Measurements from ENCODE around the gene FGF16.
A peak's percentile ranks its signal among the peaks of the same experiment; 100 is the strongest.

FGF16 gene

DNA sequence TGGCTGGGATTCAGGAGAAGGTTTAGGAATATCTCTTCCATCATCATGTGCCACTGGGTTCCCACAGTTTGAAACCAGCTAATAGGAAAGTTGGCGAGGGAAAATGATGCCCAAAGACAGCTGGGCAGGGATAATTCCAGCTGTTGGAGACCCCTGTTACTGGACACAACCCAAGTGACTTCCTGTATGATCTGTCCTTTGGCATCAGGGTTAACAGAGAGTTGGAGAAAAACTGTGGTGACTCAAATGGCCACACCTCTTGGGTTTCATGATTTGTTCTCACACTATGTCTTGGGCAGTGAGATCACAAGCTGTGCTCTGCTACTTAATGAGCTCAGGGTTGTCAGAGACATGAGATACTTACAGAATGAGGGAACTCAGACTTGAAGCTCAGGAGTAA lies 3.8 kb downstream of the FGF16 start:
- Histone ChIP-seq H3K4me2 (ENCODE audit: low read length) (no peak overlapping the region), H2BK120ac (ENCODE audit: insufficient read depth, low read length, poor library complexity) (no peak overlapping the region), H3K79me2 (ENCODE audit: control insufficient read depth, insufficient read depth, low read length, poor library complexity) (no peaks in the 10 kb centered on the region), H3K9me3 (ENCODE audit: insufficient read depth, low read depth, low read length) (no peaks in the 10 kb centered on the region), H4K91ac (ENCODE audit: low read depth, low read length) (no peak overlapping the region), H3K27me3 (ENCODE audit: insufficient read depth, low read length) (peaks cover 20% of the 10 kb centered on the region), H3K4me3 (ENCODE audit: low read depth, low read length) (no peak overlapping the region), H3K9ac (ENCODE audit: low read length) (no peak overlapping the region), H4K8ac (ENCODE audit: low read depth, low read length) (no peak overlapping the region), H3K79me1 (ENCODE audit: low read length) (no peaks in the 10 kb centered on the region), H4K12ac (ENCODE audit: low read depth, low read length) (no peak overlapping the region), H3K14ac (ENCODE audit: low read length) (no peak overlapping the region), H2BK12ac (ENCODE audit: low read length) (no peak overlapping the region), H2AFZ (ENCODE audit: insufficient read depth, low read length, poor library complexity) (no peak overlapping the region), H2BK5ac (ENCODE audit: low read depth, low read length, poor library complexity) (no peak overlapping the region), H3K4me1 (ENCODE audit: control insufficient read depth in 1 of 2, insufficient read depth in 2 of 2, low read length in 2 of 2) (peaks cover 8 to 9% of the 10 kb centered on the region in 2 experiments), H3K23ac (ENCODE audit: low read length) (no peak overlapping the region), H3K4ac (ENCODE audit: low read depth, low read length) (no peak overlapping the region), H3K36me3 (ENCODE audit: control insufficient read depth in 1 of 2, insufficient read depth in 2 of 2, low read length in 2 of 2) (no peaks in the 10 kb centered on the region), H3K27ac (ENCODE audit: low read depth, low read length) (no peak overlapping the region), H3K18ac (ENCODE audit: low read length) (no peak overlapping the region), H2AK5ac (ENCODE audit: low read length) (no peak overlapping the region)
- no peak for DNase-seq
- no CpG with 5 or more reads among the region's 1 CpG for WGBS (ENCODE audit: extremely low coverage, insufficient coverage, insufficient read length)

DNA sequence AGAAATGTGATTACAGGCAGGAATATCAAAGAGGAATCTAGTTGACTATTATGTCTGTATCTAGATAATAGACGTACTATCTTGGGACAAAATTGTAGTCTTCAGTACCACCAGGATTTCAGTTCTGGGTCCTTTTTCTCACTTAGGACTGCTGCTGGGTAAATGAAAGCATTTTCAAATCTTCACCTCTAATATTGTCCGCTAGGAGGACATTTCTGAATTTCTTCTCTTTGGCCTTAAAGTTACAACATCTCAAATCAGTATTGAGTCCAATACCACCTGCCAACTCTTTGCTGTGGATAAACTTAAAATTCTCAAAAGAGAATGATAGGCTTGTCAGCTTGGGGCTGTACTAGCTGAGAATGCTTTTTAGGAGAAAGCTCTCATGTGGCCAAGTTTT lies 6.0 kb downstream of the FGF16 start:
- Histone ChIP-seq H2BK5ac (ENCODE audit: low read depth, low read length, poor library complexity) (no peak overlapping the region), H3K27ac (ENCODE audit: low read depth, low read length) (no peak overlapping the region)
- no CpG with 5 or more reads among the region's 2 CpGs for WGBS (ENCODE audit: extremely low coverage, insufficient coverage, insufficient read length)

DNA sequence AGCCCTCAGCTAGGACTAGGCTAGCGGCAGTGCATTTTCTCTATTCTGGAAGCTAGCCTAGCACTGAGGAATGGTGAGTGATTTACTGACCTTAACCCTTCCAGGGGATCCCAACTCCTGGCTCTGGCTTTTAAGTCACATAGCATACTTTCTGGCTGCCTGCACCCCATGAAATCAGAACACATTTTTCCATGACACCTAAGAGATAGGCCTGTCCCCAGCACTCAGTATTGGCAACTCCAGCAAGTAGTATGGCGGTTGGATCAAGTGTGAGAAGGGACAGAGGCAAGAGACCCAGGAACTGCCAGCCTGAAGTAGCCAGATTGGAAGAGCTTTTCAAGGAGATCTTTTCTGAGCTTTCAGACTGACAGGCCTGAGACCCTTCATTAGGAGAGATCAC lies 8.2 kb downstream of the FGF16 start:
- WGBS (ENCODE audit: extremely low coverage, insufficient coverage, insufficient read length), result no CpG with 5 or more reads among the region's 2 CpGs
- no peak overlapping the region for H2BK5ac ChIP-seq (ENCODE audit: low read depth, low read length, poor library complexity)
- H3K9me3 ChIP-seq (ENCODE audit: insufficient read depth, low read depth, low read length), result no peaks in the 10 kb centered on the region
- H3K4me2 ChIP-seq (ENCODE audit: low read length), result no peak overlapping the region
- H3K4me3 ChIP-seq (ENCODE audit: low read depth, low read length), result no peak overlapping the region
- H3K4me1 ChIP-seq (ENCODE audit: control insufficient read depth in 1 of 2, insufficient read depth in 2 of 2, low read length in 2 of 2), result no peaks in the 10 kb centered on the region
- H3K27me3 ChIP-seq (ENCODE audit: insufficient read depth, low read length), result no peaks in the 10 kb centered on the region
- no peak overlapping the region for H3K23ac ChIP-seq (ENCODE audit: low read length)
- H4K91ac ChIP-seq (ENCODE audit: low read depth, low read length), result no peak overlapping the region
- no peak for DNase-seq
- H3K18ac ChIP-seq (ENCODE audit: low read length), result no peak overlapping the region
- no peak overlapping the region for H2BK120ac ChIP-seq (ENCODE audit: insufficient read depth, low read length, poor library complexity)
- H2AFZ ChIP-seq (ENCODE audit: insufficient read depth, low read length, poor library complexity), result no peak overlapping the region
- no peak overlapping the region for H2BK12ac ChIP-seq (ENCODE audit: low read length)
- H4K12ac ChIP-seq (ENCODE audit: low read depth, low read length), result no peak overlapping the region
- H3K9ac ChIP-seq (ENCODE audit: low read length), result no peak overlapping the region
- no peak overlapping the region for H4K8ac ChIP-seq (ENCODE audit: low read depth, low read length)
- no peaks in the 10 kb centered on the region for H3K79me2 ChIP-seq (ENCODE audit: control insufficient read depth, insufficient read depth, low read length, poor library complexity)
- H3K4ac ChIP-seq (ENCODE audit: low read depth, low read length), result no peak overlapping the region
- no peak overlapping the region for H3K27ac ChIP-seq (ENCODE audit: low read depth, low read length)
- H2AK5ac ChIP-seq (ENCODE audit: low read length), result no peak overlapping the region
- no peaks in the 10 kb centered on the region for H3K79me1 ChIP-seq (ENCODE audit: low read length)
- no peak overlapping the region for H3K14ac ChIP-seq (ENCODE audit: low read length)
- H3K36me3 ChIP-seq (ENCODE audit: control insufficient read depth in 1 of 2, insufficient read depth in 2 of 2, low read length in 2 of 2), result no peaks in the 10 kb centered on the region

More for the DNA sequence above, 6.0 kb downstream of the FGF16 start:
- Histone ChIP-seq H2AK5ac (ENCODE audit: low read length) (no peak overlapping the region), H3K4ac (ENCODE audit: low read depth, low read length) (no peak overlapping the region), H3K9ac (ENCODE audit: low read length) (no peak overlapping the region), H2BK120ac (ENCODE audit: insufficient read depth, low read length, poor library complexity) (no peak overlapping the region), H3K23ac (ENCODE audit: low read length) (no peak overlapping the region), H3K14ac (ENCODE audit: low read length) (no peak overlapping the region), H3K4me2 (ENCODE audit: low read length) (no peak overlapping the region), H4K91ac (ENCODE audit: low read depth, low read length) (no peak overlapping the region), H3K36me3 (ENCODE audit: control insufficient read depth in 1 of 2, insufficient read depth in 2 of 2, low read length in 2 of 2) (no peaks in the 10 kb centered on the region), H3K4me1 (ENCODE audit: control insufficient read depth in 1 of 2, insufficient read depth in 2 of 2, low read length in 2 of 2) (no peaks in the 10 kb centered on the region), H4K12ac (ENCODE audit: low read depth, low read length) (no peak overlapping the region), H3K4me3 (ENCODE audit: low read depth, low read length) (no peak overlapping the region), H2AFZ (ENCODE audit: insufficient read depth, low read length, poor library complexity) (no peak overlapping the region), H3K79me2 (ENCODE audit: control insufficient read depth, insufficient read depth, low read length, poor library complexity) (no peaks in the 10 kb centered on the region), H3K9me3 (ENCODE audit: insufficient read depth, low read depth, low read length) (no peaks in the 10 kb centered on the region), H3K18ac (ENCODE audit: low read length) (no peak overlapping the region), H3K27me3 (ENCODE audit: insufficient read depth, low read length) (peaks cover 9% of the 10 kb centered on the region), H2BK12ac (ENCODE audit: low read length) (no peak overlapping the region), H3K79me1 (ENCODE audit: low read length) (no peaks in the 10 kb centered on the region), H4K8ac (ENCODE audit: low read depth, low read length) (no peak overlapping the region)
- DNase-seq, result peak in 1 of 2 donors; percentile 2

DNA sequence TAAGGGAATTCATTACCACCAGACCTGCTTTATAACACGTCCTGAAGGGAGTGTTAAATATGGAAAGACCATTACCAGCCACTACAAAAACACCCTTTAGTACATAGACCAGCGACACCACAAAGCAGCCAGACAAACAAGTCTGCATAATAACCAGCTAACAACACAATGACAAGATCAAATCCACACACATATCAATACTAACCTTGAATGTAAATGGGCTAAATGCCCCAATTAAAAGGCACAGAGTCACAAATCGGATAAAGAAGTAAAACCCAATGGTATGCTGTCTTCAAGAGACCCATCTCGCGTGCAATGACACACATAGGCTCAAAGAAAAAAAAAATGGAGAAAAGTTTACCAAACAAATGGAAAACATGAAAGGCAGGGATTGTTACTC lies 36.9 kb downstream of the FGF16 start:
- H2AK5ac ChIP-seq (ENCODE audit: low read length), result no peak overlapping the region
- H3K27me3 ChIP-seq (ENCODE audit: insufficient read depth, low read length), result no peaks in the 10 kb centered on the region
- H3K4me1 ChIP-seq (ENCODE audit: control insufficient read depth in 1 of 2, insufficient read depth in 2 of 2, low read length in 2 of 2), result no peaks in the 10 kb centered on the region
- no peaks in the 10 kb centered on the region for H3K36me3 ChIP-seq (ENCODE audit: control insufficient read depth in 1 of 2, insufficient read depth in 2 of 2, low read length in 2 of 2)
- H2BK5ac ChIP-seq (ENCODE audit: low read depth, low read length, poor library complexity), result no peak overlapping the region
- H3K9me3 ChIP-seq (ENCODE audit: insufficient read depth, low read depth, low read length), result no peaks in the 10 kb centered on the region
- no peak overlapping the region for H3K18ac ChIP-seq (ENCODE audit: low read length)
- no peak overlapping the region for H3K14ac ChIP-seq (ENCODE audit: low read length)
- H2BK12ac ChIP-seq (ENCODE audit: low read length), result no peak overlapping the region
- no peak overlapping the region for H2BK120ac ChIP-seq (ENCODE audit: insufficient read depth, low read length, poor library complexity)
- no peak overlapping the region for H3K9ac ChIP-seq (ENCODE audit: low read length)
- H3K79me2 ChIP-seq (ENCODE audit: control insufficient read depth, insufficient read depth, low read length, poor library complexity), result no peaks in the 10 kb centered on the region
- no peak overlapping the region for H4K91ac ChIP-seq (ENCODE audit: low read depth, low read length)
- no peak overlapping the region for H4K8ac ChIP-seq (ENCODE audit: low read depth, low read length)
- no peak overlapping the region for H2AFZ ChIP-seq (ENCODE audit: insufficient read depth, low read length, poor library complexity)
- no peak overlapping the region for H3K23ac ChIP-seq (ENCODE audit: low read length)
- no peak overlapping the region for H3K4ac ChIP-seq (ENCODE audit: low read depth, low read length)
- no CpG with 5 or more reads among the region's 5 CpGs for WGBS (ENCODE audit: extremely low coverage, insufficient coverage, insufficient read length)
- no peak overlapping the region for H4K12ac ChIP-seq (ENCODE audit: low read depth, low read length)
- no peak overlapping the region for H3K27ac ChIP-seq (ENCODE audit: low read depth, low read length)
- no peaks in the 10 kb centered on the region for H3K79me1 ChIP-seq (ENCODE audit: low read length)
- no peak for DNase-seq
- no peak overlapping the region for H3K4me3 ChIP-seq (ENCODE audit: low read depth, low read length)
- no peak overlapping the region for H3K4me2 ChIP-seq (ENCODE audit: low read length)
